IMR-90 (cell line): Measurements from ENCODE around the gene ADGRL1.
"Not testable (repeated sequence)": the region's sequence is repeated elsewhere in the genome, so short reads cannot be mapped to it uniquely, and the experiment has no call there.

ENCODE experiments used
- CTCF ChIP-seq: conservative IDR thresholded peaks from 2 replicates; pipeline ENCODE4 v1.5.1; 2012; ENCODE audit warnings: mild to moderate bottlenecking, low read depth, low read length, improper control_type of control experiment
- FOS ChIP-seq: fragments of 150-350 bp; IDR thresholded peaks from 2 replicates; pipeline ENCODE4 v1.6.1; 2016; ENCODE audit warnings: low read depth, low read length
- MAZ ChIP-seq: IDR thresholded peaks from 2 replicates; pipeline ENCODE4 v1.6.1; 2012; ENCODE audit warnings: low read depth, mild to moderate bottlenecking, low read length, improper control_type of control experiment, moderate library complexity, borderline replicate concordance
- SMC3 ChIP-seq: fragments of 150-350 bp; IDR thresholded peaks from 2 replicates; pipeline ENCODE4 v1.6.1; 2016; ENCODE audit warnings: low read depth, mild to moderate bottlenecking, antibody characterized with exemption, low read length, moderate library complexity

- TF ChIP-seq CTCF, FOS, MAZ, SMC3: not testable (repeated sequence)
Observed at GRCh38 chr19:14252136-14252535, 46.2 kb upstream of the ADGRL1 start.
